ENCODE results near the gene EFCAB6. TPM values are rescaled to one million over a fixed set of nuclear protein-coding genes. Genes with fewer than 3 reads are reported as not detected.

The EFCAB6 gene
- total RNA-seq, 2 experiments from 2014 or later, result 0.15 to 0.20 TPM

- no peaks in the 10 kb centered on the region for H3K9me3 Mint-ChIP-seq
- DNase-seq, result no peak
- H3K4me1 Mint-ChIP-seq, result no peaks in the 10 kb centered on the region
- no peaks in the 10 kb centered on the region for H3K27me3 Mint-ChIP-seq
- no peak overlapping the region for H3K27ac Mint-ChIP-seq
- H3K36me3 Mint-ChIP-seq (ENCODE audit: low read depth), result no peaks in the 10 kb centered on the region
- POLR2A ChIA-PET, result no interaction called here
- H3K4me3 Mint-ChIP-seq, result no peak overlapping the region
- CTCF ChIA-PET, result no interaction called here
Observed at GRCh38 chr22:43561415-43562178, 250.5 kb downstream of the EFCAB6 start.

- H3K36me3 Mint-ChIP-seq (ENCODE audit: low read depth), result no peaks in the 10 kb centered on the region
Observed at GRCh38 chr22:43560651-43561050, 251.5 kb downstream of the EFCAB6 start.

GRCh38 chr22:43555561-43556515 lies 256.3 kb downstream of the EFCAB6 start:
- no peak for DNase-seq
- POLR2A ChIA-PET, result no interaction called here
- Mint-ChIP-seq H3K9me3 (no peaks in the 10 kb centered on the region), H3K36me3 (ENCODE audit: low read depth) (no peaks in the 10 kb centered on the region), H3K4me1 (no peaks in the 10 kb centered on the region), H3K4me3 (no peak overlapping the region), H3K27ac (no peak overlapping the region), H3K27me3 (no peaks in the 10 kb centered on the region)
- CTCF ChIA-PET, result no interaction called here

More at GRCh38 chr22:43560651-43561050, 251.5 kb downstream of the EFCAB6 start:
- Mint-ChIP-seq H3K27ac (no peak overlapping the region), H3K4me3 (no peak overlapping the region), H3K9me3 (no peaks in the 10 kb centered on the region), H3K27me3 (no peaks in the 10 kb centered on the region), H3K4me1 (no peaks in the 10 kb centered on the region)
- ChIA-PET CTCF (no interaction called here), POLR2A (no interaction called here)
- no peak for DNase-seq

GRCh38 chr22:43554694-43555365 lies 257.3 kb downstream of the EFCAB6 start:
- Mint-ChIP-seq H3K4me3 (no peak overlapping the region), H3K27ac (no peak overlapping the region), H3K27me3 (no peaks in the 10 kb centered on the region), H3K9me3 (no peaks in the 10 kb centered on the region), H3K4me1 (no peaks in the 10 kb centered on the region), H3K36me3 (ENCODE audit: low read depth) (no peaks in the 10 kb centered on the region)
- no peak for DNase-seq
- CTCF ChIA-PET, result no interaction called here
- POLR2A ChIA-PET, result no interaction called here

GRCh38 chr22:43554259-43554636 lies 257.9 kb downstream of the EFCAB6 start:
- Mint-ChIP-seq H3K27me3 (no peaks in the 10 kb centered on the region), H3K27ac (no peak overlapping the region), H3K9me3 (no peaks in the 10 kb centered on the region), H3K36me3 (ENCODE audit: low read depth) (no peaks in the 10 kb centered on the region), H3K4me3 (no peak overlapping the region), H3K4me1 (no peaks in the 10 kb centered on the region)
- POLR2A ChIA-PET, result no interaction called here
- CTCF ChIA-PET, result no interaction called here
- no peak for DNase-seq

- ChIA-PET CTCF (no interaction called here), POLR2A (no interaction called here)
- H3K4me1 Mint-ChIP-seq, result no peaks in the 10 kb centered on the region
- H3K4me3 Mint-ChIP-seq, result no peak overlapping the region
- no peaks in the 10 kb centered on the region for H3K9me3 Mint-ChIP-seq
- H3K27ac Mint-ChIP-seq, result no peak overlapping the region
- H3K27me3 Mint-ChIP-seq, result no peaks in the 10 kb centered on the region
- no peak for DNase-seq
- H3K36me3 Mint-ChIP-seq (ENCODE audit: low read depth), result no peaks in the 10 kb centered on the region
Observed at GRCh38 chr22:43553451-43554258, 258.4 kb downstream of the EFCAB6 start.

GRCh38 chr22:43550672-43551071 lies 261.4 kb downstream of the EFCAB6 start:
- no peak for DNase-seq
- no peaks in the 10 kb centered on the region for H3K9me3 Mint-ChIP-seq
- no peak overlapping the region for H3K27ac Mint-ChIP-seq
- peaks cover 2% of the 10 kb centered on the region for H3K27me3 Mint-ChIP-seq
- no peaks in the 10 kb centered on the region for H3K4me1 Mint-ChIP-seq
- ChIA-PET POLR2A (no interaction called here), CTCF (no interaction called here)
- no peaks in the 10 kb centered on the region for H3K36me3 Mint-ChIP-seq (ENCODE audit: low read depth)
- H3K4me3 Mint-ChIP-seq, result no peak overlapping the region

- ChIA-PET POLR2A (no interaction called here), CTCF (no interaction called here)
- H3K9me3 Mint-ChIP-seq, result no peaks in the 10 kb centered on the region
- no peak overlapping the region for H3K4me3 Mint-ChIP-seq
- H3K27me3 Mint-ChIP-seq, result peaks cover 2% of the 10 kb centered on the region
- no peaks in the 10 kb centered on the region for H3K36me3 Mint-ChIP-seq (ENCODE audit: low read depth)
- H3K27ac Mint-ChIP-seq, result no peak overlapping the region
- DNase-seq, result no peak
- no peaks in the 10 kb centered on the region for H3K4me1 Mint-ChIP-seq
Observed at GRCh38 chr22:43550024-43550620, 262.0 kb downstream of the EFCAB6 start.

- DNase-seq, result no peak
- CTCF ChIA-PET, result no interaction called here
- H3K4me3 Mint-ChIP-seq, result no peak overlapping the region
- H3K36me3 Mint-ChIP-seq (ENCODE audit: low read depth), result no peaks in the 10 kb centered on the region
- H3K4me1 Mint-ChIP-seq, result no peaks in the 10 kb centered on the region
- H3K27ac Mint-ChIP-seq, result no peak overlapping the region
- POLR2A ChIA-PET, result no interaction called here
- peaks cover 2% of the 10 kb centered on the region for H3K27me3 Mint-ChIP-seq
- no peaks in the 10 kb centered on the region for H3K9me3 Mint-ChIP-seq
Observed at GRCh38 chr22:43546186-43546585, 265.9 kb downstream of the EFCAB6 start.

- no peaks in the 10 kb centered on the region for H3K36me3 Mint-ChIP-seq (ENCODE audit: low read depth)
- no peak overlapping the region for H3K4me3 Mint-ChIP-seq
- H3K9me3 Mint-ChIP-seq, result no peaks in the 10 kb centered on the region
- no peak overlapping the region for H3K27ac Mint-ChIP-seq
- no peak for DNase-seq
- H3K27me3 Mint-ChIP-seq, result peaks cover 2% of the 10 kb centered on the region
- CTCF ChIA-PET, result no interaction called here
- POLR2A ChIA-PET, result no interaction called here
- H3K4me1 Mint-ChIP-seq, result no peaks in the 10 kb centered on the region
Observed at GRCh38 chr22:43544289-43544673, 267.8 kb downstream of the EFCAB6 start.

- Mint-ChIP-seq H3K4me1 (no peaks in the 10 kb centered on the region), H3K9me3 (no peaks in the 10 kb centered on the region), H3K27ac (no peak overlapping the region), H3K27me3 (peaks cover 2% of the 10 kb centered on the region), H3K36me3 (ENCODE audit: low read depth) (no peaks in the 10 kb centered on the region), H3K4me3 (no peak overlapping the region)
- POLR2A ChIA-PET, result no interaction called here
- CTCF ChIA-PET, result no interaction called here
- DNase-seq, result no peak
Observed at GRCh38 chr22:43543522-43544288, 268.4 kb downstream of the EFCAB6 start.

Measured in activated CD4-positive, alpha-beta T cell treated with anti-CD3 and anti-CD28 coated beads, Interleukin-2, amount 10 ng/mL, durations not matched to agents 7 days and 5 days (primary cell).